GM19099 (cell line): ENCODE data around the gene PRKG1.

ENCODE experiments used
- POLR2A ChIP-seq: IDR thresholded peaks from 3 replicates; pipeline ENCODE4 v1.6.1; 2011; ENCODE audit warnings: low read depth; ENCODE audit not compliant: insufficient read length; ENCODE audit errors: extremely low read depth

Gene PRKG1

DNA sequence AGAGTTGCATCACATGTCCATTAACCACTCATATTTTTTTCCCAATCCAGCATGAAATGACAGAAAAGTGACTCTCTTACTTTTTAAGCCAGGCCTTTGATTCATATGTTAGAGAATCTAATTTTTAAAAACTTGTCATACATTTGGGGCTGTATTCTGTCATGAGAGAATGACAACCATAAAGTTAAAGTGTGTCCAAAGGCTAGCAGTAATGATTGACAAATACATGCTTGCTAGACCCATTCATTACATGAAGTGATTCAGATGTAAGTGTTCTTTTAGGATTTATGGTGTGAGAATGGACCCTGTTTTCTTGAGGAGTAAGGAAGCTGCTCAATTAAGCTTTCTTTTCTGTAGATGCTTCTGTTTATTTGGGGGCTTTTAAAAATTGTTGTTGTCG lies 549.7 kb downstream of the PRKG1 start:
- TF ChIP-seq POLR2A = no peak

DNA sequence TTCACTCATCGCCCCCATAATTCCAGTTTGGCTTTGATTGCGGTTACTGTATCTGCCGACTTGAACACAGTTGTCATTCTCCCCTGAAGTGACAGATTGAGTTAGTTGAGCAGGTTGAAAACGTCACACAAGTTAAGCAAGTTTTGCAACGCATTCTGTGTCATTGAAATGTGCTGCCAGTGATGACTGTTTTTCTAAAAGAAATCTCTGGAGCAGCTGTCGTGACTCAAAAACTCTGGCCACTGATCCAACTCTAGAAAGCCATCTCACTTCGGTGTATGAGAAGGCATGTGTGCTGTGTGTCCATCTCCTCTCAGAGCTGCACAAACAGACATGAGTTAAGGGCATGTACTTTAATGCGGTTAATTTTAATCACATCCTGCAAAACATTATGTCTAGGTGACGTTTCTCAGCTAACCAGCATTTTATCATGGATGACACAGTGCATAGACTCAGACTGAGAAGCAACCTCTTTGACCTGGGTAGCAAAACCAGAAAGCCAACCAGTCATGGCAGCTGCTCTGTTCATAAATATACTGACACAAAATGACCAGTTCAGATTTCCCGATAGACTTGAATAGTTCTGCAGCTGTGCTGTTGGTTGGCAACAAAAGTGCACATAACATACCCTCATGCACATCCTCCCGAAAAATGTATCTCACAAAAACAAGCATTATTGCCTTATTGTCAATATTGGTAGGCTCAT lies 555.8 kb downstream of the PRKG1 start:
- no peak for TF ChIP-seq POLR2A

DNA sequence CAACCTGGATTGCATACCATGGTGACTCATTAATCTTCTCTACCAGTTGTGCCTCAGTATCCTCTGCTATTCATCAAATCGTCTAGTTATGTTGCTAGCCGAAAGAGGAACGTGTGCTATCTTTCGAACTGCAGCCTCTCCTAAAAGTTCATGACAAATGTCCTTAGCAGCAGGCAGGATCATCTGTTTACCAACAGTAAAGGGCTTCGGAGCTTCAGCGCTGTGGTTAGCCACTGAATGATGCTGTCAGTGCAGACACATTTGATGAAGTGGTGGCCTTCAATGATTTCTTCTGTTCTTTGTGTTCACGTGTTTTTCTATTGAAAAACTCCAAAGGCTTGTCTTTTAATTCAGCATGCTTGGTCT lies 556.3 kb downstream of the PRKG1 start:
- TF ChIP-seq POLR2A = no peak

DNA sequence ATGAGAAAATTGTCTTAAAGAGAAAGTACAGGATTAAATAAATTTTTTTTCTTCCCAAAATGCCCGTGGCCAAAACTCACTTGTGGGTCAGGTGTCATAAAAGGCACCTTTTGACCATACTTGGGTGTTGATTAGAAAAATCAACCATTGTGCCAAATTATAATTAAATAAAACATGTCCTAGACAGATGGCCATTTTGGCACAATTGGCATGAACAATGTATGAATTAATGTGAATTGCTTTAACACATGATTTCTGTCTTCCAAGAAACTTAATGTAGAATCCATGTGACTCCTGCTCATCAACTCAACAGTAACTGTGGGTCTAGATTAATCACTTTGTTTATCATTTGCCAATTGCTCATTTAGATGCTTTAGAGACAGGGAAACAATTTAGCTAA lies 561.1 kb downstream of the PRKG1 start:
- no peak for TF ChIP-seq POLR2A

DNA sequence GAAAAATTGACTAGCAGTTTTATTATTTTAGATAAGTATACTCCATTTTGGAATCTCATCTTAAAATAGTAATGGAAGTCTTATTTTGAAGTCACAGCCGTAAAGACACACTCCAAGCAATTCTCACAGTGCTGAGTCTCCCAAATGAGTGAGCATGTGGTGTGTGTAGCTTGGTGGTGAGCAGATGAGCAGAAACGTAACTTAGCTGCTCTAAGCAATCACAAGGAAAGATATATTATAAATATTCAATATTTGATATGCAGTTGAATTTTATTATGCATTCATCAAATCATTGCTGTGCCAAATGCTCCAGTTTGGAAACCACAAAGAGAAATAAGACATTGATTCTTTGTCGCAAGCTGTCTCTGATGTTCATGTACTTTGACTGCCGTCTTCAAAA lies 563.9 kb downstream of the PRKG1 start:
- no peak for TF ChIP-seq POLR2A

DNA sequence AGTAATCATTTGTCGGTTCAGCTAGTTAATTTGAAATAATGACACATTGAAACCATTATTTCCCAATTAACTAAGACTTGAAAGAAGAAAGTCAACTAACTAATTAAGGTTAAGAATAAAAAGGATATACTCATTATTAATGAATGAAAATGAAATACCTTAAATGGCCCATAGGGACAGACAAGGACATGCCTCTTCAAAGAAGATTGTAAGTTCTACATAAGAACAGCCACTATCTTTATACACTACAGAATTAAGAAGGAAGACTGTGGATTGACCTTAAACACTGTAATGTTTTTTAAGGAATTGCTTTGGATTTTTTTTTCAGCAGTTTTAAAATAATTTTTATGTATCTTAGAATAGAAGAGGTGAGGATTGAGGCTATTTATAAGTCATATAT lies 564.5 kb downstream of the PRKG1 start:
- TF ChIP-seq POLR2A = no peak

DNA sequence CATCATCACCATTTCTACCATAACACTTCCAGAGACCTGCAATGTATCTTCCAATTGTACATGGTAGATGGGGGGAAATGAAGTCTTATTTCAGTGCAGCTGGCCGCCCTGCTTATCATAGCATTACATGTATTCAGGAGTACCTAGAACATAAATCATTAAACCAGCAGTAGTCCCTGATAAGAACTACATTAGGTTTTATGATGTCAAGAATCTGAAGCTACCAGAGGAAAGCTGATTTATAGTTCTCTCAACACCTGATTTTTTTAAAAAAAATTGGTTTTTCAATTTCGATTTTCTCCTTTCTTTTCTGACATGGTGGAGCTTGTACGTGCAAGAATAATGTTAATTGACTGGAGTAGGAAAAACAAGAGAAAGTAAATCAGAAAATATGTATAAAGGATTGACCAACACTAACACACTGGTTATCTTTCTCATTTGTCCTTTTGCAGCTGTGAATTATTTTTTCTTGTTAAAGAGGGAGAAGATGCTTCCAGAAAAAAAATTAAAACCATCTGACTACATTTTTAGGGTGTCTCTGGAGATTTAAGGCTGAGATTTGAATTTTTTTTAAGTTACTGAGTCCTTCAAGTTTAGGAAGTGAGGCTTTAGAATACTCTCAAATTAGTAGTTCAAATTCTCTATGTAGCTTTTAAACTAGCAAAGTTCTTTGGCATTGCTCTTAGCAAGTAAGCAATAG lies 566.0 kb downstream of the PRKG1 start:
- no peak for TF ChIP-seq POLR2A

DNA sequence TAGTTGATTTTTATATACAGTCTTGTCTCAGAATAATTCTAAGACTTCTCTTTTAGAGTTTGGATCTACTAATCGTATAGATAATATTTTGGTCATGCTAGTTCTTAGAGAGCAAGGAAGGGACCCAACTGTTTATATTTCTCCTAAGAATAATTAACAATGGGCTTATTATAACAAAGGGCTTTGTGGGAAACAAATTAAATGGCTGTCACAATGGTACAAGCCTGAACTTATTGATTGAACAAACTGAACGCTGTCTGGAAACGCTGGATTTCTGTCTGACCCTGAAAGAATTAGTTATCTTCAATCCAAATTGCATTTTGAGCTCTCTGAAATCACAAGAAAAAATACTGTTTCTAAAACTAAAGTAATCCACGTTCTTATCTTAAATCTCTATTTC lies 568.3 kb downstream of the PRKG1 start:
- TF ChIP-seq POLR2A = no peak

DNA sequence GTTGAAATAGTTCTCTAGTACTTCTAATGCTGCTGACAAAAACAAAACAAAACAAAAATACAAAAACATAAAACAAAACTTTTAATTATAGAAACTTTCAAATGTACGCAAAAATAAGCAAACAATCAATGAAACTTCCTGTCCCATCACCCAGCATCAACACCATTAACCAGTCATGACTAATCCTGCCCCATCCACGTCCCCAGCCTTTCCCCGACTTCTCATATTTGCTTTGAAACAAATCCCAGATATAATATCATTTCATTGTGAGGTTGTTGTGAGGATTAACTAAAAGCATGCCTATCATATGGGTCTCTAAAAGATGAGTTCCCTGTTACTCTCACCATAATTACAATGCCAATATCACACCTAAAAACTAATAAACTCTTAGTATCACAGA lies 569.4 kb downstream of the PRKG1 start:
- TF ChIP-seq POLR2A = no peak

DNA sequence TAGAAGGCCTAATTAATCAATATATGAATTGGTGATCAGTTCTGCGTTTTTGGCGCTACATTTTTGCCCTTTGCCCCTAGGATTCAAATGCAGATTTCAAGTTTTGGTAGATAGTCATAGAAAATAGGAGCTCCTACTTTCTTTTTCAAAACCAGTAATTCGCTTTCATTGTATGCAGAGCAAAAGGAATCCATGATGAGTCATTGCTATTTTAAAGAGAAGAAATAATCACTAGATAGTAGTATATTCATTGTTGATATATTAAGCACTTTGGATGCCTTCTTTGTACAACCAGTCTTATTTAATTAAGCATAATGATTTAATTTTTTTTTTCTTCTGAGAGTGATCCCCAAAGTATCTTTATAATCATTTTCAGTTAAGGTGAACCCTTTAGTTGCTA lies 574.8 kb downstream of the PRKG1 start:
- TF ChIP-seq POLR2A = no peak

DNA sequence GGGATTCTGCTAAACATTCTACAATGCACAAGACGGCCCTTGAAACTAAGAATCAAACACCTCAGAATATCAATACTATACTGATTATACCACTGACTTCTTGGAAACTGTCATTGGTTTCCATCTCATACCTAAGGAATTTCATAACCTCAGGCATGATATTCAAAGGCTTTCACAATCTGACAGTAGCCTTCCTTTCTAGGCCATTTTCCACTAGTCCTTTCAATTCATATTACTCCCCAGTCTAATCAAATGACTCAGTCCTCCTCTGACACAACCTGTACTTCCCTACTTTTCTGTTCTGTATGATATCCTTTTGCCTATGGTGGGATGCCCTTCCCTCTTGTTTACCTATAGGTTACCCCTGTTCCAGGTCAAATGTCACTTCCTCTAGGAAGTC lies 576.8 kb downstream of the PRKG1 start:
- no peak for TF ChIP-seq POLR2A

DNA sequence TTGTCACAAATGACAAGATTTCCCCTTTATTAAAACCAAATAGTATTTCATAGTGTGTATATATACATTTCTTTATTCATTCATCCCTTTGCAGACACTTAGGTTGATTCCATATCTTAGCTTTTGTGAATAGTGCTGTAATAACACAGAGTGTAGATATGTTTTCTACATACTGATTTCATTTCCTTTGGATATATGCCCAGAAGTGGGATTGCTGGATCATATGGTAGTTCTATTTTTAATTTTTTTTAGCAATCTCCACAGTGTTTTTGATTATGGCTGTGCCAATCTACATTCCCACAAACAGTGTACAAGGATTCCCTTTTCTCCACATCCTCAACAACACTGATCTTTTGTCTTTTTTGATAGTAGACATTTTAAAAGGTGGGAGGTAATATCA lies 578.7 kb downstream of the PRKG1 start:
- TF ChIP-seq POLR2A = no peak

DNA sequence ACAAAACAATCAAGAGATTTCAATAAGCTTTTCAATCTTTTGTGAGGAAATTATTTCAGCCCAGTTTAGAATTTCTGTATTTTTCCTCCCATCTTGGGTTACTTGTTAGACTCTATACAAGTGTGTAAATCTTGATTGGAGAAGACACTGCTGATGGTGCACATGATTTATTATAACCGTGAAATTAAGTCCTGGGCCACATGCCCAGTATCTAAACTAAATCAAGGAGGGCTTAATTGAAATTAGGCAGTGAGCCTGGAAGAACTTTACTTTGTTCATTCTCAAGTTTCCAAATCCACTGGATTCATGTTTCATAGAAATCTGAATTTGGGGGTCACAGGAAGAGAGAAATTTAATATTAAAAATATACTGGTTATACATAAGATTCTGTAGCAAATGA lies 580.6 kb downstream of the PRKG1 start:
- TF ChIP-seq POLR2A = no peak

DNA sequence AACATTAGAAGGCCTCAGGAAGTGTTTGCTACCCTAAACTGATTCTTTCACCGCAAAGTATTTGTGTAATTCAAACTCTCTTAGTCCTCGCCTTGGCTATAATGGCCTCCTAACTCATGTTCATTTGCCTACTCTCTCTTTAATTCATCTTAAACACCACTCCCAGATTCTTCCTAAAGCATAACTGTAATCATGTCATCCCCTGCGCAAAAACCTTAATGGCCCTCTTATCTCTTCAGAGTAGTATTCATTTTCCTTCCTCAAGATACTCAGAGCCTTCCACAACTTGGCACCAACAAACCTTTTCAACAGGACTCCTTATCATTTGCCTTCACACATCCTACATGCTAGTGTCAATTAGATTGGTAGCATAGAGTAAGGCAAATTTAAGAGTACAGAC lies 582.2 kb downstream of the PRKG1 start:
- no peak for TF ChIP-seq POLR2A

DNA sequence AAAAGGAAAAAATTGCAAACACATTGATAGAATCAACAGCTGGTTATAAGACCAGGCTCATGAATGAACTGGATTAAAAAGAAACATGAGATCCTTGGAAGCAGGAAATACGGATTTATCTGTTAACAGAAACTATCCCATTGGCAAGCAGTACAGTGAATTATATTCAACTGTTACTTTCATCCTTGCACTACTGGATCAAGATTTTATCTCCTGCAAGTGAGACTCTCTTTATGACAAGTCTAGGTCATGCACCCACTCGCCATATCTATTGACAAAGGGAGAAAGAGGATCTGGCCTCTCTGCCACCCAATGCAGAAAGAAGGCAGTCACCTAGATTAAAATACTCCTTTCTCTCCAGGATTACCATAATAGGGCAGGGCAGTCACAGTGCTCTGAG lies 583.7 kb downstream of the PRKG1 start:
- no peak for TF ChIP-seq POLR2A

DNA sequence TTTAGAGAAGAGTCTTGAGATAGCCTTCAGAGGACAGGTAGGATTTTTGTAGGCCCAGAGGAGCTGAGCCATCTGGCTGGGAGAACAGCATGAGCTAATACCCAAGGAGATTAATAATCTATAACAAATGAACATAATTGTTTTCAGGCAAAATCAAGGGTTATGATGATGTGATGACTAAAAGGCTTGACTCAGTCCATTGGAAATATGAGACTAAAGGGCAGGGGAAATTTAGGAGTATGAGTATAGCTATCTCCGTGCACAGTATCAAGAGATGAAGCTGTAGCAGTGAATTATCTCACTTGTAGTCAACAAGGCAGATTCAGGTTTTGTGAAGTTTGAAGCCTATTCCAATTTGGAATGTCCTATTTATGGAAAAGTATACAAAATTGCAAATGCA lies 585.1 kb downstream of the PRKG1 start:
- TF ChIP-seq POLR2A = no peak

DNA sequence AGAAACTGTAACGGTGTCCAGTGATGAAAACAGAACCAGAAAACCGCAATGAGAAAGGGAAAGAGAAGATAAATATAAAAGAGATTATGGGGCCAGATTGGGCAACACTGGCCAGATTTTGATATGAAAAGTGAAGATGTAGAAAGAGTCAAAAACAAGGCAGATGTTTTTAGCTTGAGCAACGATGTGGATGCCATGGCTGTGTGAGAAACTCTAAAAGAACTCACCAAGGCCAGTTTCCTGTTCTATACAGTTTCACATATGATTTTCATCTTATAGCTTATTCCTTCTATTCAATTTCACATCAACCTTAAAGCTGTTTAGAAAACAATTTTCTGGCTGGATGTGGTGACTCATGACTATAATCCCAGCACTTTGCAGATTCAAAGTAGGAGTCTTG lies 588.8 kb downstream of the PRKG1 start:
- no peak for TF ChIP-seq POLR2A
